HG03571 (cell line): ENCODE measurements around the gene MAPKAPK2.

ENCODE experiments used
- ATAC-seq: cut with Tn5 transposase; IDR thresholded peaks from one replicate; pipeline ENCODE4 v1.9.1; 2021; ENCODE audit not compliant: unreplicated experiment

MAPKAPK2 gene

DNA sequence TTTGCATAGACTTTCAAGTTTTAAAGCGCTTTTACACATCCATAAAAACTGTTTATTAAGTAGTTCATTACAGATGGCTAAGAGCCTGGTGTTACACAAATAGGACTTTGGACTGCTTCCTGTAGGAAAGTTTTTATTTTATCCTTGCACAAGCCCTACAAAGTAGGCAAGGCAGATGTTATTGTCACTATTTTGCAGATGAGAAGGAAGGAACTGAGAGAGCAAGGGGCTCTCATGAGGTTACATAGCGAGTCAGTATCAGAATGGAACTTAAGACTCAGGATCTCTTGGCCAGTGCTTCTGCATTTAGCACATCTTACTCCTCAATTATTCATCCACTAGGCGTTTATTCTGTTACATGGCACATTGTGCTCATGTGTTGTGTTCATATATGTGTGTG is 2.6 kb upstream of the MAPKAPK2 start:
- no peak for ATAC-seq

- no peak for ATAC-seq
Measured at GRCh38 chr1:206683313-206683712, 1.4 kb upstream of the MAPKAPK2 start.

- ATAC-seq = no peak
Measured at GRCh38 chr1:206684003-206684402, 702 bp upstream of the MAPKAPK2 start.

GRCh38 chr1:206685334-206685768 is 646 bp downstream of the MAPKAPK2 start:
- peak; percentile 27 for ATAC-seq

GRCh38 chr1:206685769-206686477 is 1.2 kb downstream of the MAPKAPK2 start:
- ATAC-seq = peak; percentile 36

DNA sequence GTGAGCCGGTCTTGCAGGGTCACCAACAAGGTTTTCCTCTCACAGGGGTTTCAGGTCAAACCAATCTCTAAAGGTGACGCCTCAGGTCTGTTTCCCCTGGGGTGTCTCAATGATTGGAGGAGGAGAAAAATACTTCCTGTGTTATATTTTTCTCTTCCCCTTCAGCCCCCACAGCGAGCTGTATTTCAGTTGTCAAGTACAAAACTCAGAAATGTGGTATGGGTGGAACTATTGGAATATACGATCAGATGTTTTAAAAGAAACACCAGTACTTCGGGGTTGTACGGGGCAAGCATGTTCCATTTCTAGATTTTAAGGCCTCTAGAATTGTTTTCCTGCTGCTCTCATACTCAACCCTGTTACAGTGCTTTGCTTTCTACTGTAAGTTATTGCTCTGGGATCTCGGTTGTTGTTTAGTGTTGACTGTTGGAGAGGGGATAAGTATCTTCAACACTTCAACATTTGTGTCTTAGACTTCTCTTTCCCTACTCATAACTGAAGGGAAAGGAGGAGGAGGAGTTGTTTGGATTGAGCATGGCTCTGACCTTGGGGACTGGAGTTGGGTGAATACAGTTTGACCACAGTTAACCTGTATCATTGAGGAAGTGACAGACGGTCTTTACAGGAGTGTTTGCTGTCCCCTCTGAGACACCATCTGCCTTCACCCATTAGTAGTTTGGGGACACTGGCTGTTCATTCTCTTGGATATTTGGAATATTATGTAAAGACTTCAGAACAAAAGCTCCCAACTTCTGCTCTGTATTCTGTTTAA is 2.0 kb downstream of the MAPKAPK2 start:
- no peak for ATAC-seq

GRCh38 chr1:206687251-206687914 is 2.7 kb downstream of the MAPKAPK2 start:
- ATAC-seq = no peak

DNA sequence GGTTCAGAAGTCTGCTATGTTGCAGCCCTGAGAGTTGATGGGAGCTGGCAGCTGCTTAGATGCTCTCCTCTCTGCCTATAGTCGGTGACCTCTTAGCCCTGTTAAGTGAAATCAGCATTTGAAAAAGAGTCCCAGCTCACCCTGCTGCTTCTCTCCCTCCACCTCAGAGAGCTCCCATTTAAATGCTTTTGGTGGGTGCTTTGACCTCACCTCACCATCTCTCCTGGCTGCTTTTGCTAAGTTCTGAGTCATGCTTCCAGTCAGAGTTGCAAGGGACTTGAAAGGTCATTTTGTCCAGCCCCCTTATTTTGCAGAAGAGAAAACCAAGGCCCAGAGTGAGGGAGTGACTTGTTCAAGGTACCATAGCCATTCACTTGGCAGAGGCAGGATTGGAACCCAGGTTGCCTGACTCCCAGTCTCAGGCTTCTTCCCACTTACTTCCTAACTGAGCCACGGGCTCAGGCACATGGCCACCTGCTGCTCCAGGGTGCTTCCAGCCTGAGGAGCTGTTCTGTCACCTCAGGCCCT is 3.3 kb downstream of the MAPKAPK2 start:
- no peak for ATAC-seq

DNA sequence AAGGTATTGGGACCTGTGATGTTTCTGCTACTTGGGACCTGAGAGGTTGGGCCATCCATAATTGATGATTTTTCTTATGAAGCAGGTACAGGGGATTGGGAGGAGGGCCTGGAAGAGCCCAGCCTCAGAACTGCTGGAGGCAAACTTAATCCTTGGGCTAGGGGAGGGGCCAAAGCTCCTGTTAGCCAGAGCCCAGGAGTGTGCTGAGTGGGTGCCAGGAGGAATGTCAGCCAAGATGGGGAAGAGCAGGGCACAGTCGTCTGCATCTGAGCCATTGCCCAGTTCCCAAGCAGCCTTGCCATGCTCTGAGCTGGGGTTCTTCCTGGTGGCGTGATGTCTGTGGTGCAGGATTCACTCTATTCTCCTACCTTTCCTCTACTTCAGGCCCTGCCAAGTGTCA is 5.8 kb downstream of the MAPKAPK2 start:
- no peak for ATAC-seq

- no peak for ATAC-seq
Measured at GRCh38 chr1:206691604-206692003, 6.9 kb downstream of the MAPKAPK2 start.

DNA sequence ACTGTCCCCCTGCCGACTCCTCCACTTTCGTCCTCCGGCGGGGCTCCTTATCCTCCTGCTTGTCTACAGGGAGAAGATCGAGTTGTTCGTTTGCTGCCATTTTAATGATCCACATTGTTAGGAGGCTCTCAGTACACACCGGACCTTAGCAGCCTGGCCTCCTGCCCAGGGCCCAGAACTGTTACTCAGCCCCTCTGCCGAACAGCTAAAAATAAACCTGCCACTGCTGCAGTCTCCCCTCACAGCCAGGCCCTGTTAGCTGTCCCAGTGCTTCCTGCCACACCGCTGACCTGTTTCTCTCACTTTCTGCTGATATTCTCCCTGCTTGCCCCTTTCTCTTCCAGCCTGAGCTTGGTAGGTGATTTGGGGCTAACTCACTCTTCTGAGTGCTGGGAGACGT is 8.3 kb downstream of the MAPKAPK2 start:
- ATAC-seq = no peak

DNA sequence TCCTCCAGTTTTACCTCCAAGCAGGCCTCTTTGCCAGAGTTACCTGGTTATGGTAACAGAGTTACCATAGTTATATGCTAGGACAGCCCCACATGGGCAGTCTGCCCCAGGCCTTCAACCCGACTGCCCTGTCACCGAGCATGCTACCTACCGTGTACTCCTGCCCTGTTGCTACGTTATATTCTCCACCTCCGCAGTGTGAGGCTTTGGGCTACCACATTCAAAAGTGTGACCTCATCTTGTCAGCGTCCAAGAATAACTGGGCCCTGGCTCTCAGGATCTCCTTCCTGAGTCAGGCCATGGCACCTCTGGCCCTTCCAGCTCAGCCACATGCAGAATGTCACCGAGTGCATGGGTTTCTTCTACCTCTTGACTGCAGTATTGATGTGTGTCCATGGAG is 8.9 kb downstream of the MAPKAPK2 start:
- ATAC-seq = no peak

DNA sequence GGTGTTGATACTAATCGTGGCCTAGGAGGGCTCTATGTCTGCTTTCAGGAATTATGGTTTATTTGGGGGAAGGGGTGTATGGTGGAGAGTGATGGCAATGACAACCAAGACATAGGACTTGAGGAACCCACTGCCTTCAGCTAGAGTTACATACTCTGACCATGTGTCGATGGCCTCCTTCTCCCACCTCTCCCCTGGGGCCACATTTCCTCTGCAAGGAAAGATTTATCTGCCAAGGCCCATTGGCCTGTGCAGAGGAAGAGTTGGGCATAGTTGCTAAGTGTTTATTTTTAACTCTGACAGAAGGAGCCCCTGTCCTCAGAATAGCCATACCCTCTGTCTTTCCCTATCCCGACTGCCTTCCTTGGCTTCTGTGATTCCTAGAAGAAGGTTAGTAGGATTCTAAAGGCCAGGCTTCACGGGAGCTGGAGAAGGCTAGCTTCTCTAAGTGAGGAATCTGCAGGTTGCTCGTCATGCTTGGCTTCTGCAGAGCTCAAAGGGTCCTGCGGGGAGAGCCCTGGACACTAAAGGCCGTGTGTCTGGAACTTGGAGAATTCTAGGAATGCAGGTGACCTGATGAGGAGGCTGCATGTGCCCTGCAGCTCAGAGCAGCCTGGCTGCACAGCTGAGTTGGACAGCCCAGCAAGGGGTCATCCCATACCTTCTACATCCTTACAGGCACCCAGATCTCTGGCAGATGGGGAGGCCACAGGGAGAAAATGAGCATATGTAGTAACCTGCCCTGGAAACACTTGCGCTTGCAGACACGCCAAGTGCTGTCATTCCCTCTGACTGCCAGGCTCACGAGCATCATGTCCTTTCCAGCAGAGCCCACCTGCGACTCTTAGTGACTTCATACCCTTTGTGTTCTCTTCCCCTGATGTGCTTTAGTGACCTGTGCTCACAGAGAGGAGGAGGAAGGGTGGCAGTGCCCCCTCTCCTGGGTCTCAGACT is 9.7 kb downstream of the MAPKAPK2 start:
- ATAC-seq = no peak

GRCh38 chr1:206695733-206696132 is 11.0 kb downstream of the MAPKAPK2 start:
- no peak for ATAC-seq

- ATAC-seq = no peak
Measured at GRCh38 chr1:206696812-206697585, 12.3 kb downstream of the MAPKAPK2 start.

DNA sequence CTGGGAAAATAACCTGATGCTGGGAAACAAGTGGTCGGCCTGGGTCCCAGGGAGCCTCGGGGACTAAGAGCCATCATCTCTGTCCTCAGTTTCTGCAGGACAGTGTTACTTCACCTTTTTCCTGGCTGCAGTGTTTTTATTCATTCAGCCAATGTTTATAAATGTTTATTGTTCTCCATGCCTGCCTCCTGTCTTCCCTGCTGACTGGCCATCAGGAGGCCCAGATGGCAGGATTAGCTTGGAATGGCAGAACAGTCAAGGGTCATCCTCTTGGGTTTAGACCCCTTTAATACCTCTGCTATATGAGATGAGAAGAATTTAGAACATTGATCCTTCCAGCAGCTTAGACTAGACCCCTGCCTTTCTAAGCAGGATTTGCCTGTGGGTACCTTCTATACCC is 13.3 kb downstream of the MAPKAPK2 start:
- no peak for ATAC-seq

DNA sequence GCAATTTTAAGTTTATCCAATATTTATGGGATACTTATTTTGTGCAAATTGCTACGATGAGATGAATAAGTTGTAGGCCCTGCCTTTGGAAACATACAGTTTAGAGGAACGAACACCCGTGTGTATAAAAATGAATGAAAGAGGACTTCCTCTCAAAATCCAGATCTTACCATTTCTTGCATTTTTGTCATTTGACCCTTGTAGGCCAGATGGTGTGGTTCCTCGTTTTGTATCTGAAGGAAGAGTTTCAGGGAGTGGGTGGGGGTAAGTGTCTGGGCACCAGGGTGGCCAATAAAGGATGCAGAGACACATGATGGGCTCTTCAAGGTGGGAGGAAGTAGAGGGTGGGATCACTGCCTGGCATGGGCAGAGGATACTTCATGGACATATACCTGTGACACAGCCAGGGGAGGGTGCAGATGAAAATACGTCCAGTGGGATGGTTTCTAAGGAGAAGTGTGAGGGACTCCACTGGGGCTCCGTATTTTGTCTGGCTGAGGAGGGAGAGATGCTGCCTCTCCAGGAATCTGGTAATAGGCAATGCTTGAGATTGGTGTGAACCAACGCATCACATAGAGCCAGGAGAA is 14.4 kb downstream of the MAPKAPK2 start:
- ATAC-seq = no peak

- no peak for ATAC-seq
Measured at GRCh38 chr1:206699626-206700025, 14.9 kb downstream of the MAPKAPK2 start.

DNA sequence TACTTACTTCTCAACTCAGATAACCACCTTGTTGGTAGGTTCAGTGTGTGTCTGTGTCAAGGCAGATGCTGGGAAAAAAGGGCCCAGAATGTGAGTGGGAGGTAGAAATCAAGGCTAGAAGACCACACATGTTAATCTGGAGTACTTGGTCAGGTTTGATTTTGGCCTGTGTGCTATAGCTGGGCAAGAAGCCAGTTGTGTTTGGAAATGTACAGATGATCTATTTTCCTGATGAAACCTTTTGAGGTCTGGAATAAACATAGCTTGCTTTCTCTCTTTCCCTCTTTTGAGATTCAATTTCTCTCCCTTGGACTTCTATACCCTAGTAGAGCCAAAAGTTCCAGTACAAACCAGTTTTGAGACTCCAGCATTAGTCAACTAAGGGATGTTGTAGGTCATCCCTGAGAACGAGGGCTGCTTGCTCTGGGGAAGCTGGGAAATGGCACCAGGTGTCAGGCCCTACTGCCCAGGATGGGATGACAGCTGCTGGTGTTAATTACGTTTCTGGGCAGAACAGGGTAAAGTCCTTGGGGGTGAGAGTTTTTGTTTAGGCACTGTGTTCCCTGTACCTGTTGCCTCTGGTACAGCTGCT is 15.8 kb downstream of the MAPKAPK2 start:
- no peak for ATAC-seq
